GM12874 (cell line): Measurements from ENCODE around the gene MRPL48.

Experiments
- CTCF ChIP-seq: IDR thresholded peaks from 2 replicates; pipeline ENCODE4 v1.5.1; 2011; ENCODE audit warnings: low read depth, mild to moderate bottlenecking, control low read depth, low read length, moderate library complexity; ENCODE audit not compliant: insufficient read depth

Gene MRPL48

GRCh38 chr11:73852049-73852448, 64.4 kb downstream of the MRPL48 start:
- no peak for TF ChIP-seq CTCF

- no peak for TF ChIP-seq CTCF
Observed at GRCh38 chr11:73854680-73855079, 67.0 kb downstream of the MRPL48 start.

- no peak for TF ChIP-seq CTCF
Observed at GRCh38 chr11:73856031-73856567, 68.4 kb downstream of the MRPL48 start.

- no peak for TF ChIP-seq CTCF
Observed at GRCh38 chr11:73859671-73860070, 72.0 kb downstream of the MRPL48 start.

- no peak for TF ChIP-seq CTCF
Observed at GRCh38 chr11:73860202-73860601, 72.5 kb downstream of the MRPL48 start.

GRCh38 chr11:73862986-73863385, 75.3 kb downstream of the MRPL48 start:
- no peak for TF ChIP-seq CTCF

GRCh38 chr11:73866095-73866579, 78.5 kb downstream of the MRPL48 start:
- TF ChIP-seq CTCF: no peak
